GM21515 (cell line): ENCODE data around the gene PCNP.
"Not testable (repeated sequence)": the region's sequence is repeated elsewhere in the genome, so short reads cannot be mapped to it uniquely, and the experiment has no call there.

Source experiments
- ATAC-seq: cut with Tn5 transposase; IDR thresholded peaks from one replicate; pipeline ENCODE4 v1.9.1; 2021; ENCODE audit not compliant: unreplicated experiment

The PCNP gene

DNA sequence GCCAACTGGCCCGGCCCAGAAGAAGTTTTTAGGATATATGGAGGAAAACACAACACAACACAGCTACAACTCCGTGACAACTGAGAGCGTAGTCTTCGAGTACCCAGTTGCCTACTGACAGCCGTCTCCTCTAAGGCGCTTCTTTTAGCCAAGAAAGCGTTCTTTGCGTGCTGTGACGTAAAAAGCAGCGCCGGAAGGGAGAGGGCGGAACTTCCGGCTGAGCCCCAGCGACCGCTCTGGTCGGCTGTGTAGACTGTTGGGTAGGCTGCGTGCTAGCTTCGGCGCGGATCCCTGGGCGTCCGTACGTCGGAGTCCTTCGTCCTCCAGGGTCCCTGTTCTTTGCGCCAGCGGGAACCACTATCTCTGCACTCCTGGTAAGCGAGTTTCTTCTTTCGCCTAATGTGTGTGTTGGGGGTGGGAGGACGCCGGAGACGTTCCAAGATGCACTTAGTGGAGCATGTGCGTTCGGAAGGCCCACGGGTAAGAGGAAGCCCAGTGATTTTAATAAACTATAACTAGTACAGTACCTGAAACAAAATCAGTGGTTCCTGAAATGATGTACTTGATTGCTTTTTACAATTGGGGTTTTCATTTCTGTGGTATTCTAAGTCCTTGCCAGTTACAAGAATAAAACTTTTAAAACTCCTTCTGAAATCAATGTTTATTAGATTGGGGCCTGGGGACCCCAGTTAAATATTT, 12.2 kb upstream of the PCNP start, which contains the start of gene TRMT10C:
TSS of gene TRMT10C (plus strand) at position 239 of the 699 bp plus-strand sequence. CDS start 2,914 bp downstream, outside the sequence.
- peak; percentile 100 for ATAC-seq

DNA sequence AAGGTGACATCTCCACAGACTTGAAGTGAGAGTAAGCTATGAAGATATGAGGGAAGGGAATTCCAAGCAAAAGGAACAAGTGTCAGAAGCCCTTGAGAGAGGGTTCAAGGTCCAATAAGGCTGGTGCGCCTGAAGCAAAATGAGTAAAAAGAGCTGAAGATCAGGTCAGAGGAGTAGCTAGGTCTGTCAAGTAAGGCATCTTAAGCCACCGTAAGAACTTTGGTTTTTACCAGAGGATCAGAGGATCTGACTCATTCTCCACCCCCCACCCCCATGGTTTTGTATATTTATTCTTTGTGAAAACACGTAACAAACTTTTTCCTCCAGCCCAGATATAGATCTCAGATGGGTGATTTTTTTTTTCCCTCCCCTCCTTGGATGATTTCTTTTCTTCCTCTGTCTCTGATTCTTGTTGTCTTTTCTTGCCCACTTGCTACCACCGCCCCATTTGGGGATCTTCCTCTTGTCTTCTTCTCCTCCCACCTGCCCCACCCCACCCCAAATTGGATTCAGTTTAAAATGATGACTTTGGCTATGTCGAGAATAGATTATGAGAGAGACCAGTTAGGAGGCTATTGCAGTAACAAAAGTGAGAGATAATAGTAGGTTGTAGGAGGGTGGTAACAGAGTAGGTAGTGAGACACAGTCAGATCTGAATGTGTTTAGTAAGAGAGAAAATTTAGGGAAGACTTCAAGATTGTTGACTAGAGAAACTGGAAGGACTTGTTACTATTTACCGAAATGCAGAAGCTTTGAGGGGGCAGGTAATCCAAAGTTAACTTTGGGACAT, 6.3 kb upstream of the PCNP start:
- ATAC-seq, result no peak

DNA sequence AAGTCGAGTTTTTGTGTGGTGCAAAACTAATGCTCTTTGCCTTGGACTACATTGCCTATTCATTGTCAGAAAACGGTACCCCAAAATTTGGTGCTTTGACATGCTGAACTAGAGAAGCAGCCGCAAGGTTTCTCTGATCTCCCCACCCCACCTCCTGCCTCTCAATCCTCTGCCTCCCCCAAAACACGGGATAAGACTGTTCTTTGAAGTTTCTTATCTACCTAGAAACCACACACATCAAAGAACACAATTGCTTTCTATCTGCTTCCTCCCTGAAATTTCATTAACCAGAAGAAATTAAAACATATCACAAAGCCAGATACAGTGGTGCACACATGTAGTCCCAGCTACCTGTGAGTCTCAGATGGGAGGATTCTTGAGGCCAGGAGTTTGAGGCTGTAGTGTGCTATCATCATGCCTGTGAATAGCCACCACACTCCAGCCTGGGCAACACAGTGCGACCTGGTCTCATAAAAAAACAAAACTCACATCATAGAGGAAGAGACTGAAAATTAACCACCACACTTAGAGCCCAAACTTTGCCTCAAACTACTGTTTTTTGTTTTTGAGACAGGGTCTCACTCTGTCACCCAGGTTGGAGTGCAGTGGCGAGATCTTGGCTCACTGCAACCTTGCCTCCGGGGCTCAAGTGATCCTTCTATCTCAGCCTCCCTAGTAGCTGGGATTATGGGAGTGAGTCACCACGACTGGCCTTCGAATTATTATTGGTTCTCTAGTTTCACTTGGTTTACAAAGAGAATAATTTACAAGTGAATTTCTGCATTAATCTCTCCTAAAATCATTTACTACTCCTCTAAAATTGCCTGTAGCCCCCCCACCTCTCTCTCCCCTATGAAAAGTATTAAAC, 2.7 kb upstream of the PCNP start:
- ATAC-seq, result no peak

DNA sequence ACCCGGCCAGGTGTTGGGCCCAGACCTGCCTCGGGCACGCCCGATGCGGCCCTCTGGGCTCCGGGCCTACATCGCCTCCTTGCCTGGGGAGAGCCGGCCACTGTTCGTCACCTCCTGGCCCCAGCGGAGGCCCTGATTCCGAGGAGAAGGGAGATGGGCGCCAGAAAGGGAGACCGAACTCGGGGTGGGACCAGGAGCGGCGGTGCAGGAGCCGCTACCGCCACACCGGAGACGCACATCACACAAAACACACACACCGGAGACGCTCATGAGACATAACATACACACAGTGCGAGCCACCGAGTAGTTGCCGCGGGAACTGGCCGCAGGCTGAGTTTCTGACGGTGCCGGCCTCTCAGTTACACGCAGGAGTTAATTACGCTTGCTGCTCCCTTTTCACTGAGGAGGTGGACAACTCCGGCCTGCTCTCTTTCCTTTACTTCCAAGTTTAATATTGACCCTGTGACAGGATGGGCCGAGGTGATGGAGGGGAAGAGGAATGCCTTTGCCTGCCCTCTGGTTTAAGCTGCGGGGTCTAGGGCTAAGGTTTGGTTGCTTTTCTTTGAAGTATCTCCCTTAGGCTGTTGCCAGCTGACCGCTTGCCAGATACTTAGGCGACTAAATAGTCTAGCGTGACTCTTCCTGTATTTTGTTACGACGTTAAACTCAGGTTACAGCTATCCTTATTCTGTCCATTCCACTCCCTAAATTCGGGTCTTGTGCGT, 570 bp downstream of the PCNP start:
- ATAC-seq, result peak; percentile 47

DNA sequence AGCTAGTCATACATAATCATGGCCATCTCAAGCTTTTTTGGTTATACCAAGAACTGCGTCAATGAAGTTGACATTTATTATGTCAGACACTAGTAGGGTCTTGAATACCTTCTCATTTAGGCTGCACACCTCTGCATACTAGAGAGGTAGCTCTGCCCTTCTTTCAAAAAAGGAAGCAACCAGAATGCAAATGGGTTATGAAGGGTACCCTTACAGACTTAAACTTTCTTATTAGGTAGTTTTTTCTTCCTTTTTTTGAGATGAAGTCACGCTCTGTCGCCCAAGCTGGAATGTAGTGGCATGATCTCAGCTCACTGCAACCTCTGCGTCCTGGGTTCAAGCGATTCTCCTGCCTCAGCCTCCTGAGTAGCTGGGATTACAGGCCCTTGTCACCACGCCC, 3.3 kb downstream of the PCNP start:
- no peak for ATAC-seq

DNA sequence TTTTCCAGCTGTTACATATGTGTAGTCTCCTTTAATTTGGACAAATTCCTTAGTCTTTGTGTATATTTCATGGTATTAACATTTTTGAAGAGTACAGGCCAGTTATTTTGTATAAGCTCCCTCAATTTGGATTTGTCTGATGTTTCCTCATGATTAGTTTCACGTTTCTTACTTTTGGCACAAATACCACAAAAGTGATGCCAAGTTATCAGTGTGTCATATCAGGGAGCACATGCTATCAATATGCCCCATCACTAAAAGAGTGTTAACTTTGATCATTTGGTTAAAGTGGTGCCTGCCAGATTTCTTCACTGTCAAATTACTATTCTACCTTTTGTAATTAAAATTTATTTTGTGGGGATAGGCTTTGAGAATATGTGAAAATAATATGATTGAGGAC, 14.6 kb downstream of the PCNP start:
- ATAC-seq, result no peak

DNA sequence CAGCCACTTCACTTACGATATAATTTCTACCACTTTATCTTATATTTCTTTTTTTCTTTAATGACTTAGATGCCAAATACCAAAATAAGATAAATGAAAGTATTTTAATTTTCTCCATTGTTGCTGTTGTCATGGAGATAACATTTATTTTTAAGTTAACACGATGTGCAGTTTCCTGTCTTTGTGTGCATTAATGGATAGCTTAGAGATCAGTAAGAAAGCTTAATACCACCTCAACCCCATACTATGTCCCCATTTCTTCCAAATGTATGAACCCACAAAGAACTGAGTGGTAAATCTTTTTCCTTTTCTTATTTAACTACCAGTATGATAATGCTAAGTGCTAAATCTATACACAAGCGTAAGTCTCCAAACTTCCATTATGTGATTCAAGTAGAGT, 17.1 kb downstream of the PCNP start:
- no peak for ATAC-seq

DNA sequence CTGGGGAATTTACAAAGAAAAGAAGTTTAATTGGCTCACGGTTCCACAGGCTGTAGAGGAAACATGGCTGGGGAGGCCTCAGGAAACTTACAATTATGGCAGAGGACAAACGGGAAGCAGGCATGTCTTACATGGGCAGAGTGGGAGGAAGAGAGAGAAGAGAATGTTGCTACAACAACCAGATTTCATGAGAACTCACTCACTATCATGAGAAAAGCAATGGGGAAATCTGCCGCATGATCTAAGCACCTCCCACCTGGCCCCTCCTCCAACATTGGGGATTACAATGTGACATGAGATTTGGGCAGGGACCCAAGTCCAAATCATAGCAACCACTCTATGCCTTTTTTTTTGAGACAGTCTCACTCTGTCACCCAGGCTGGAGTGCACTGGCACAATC, 28.8 kb downstream of the PCNP start:
- no peak for ATAC-seq

DNA sequence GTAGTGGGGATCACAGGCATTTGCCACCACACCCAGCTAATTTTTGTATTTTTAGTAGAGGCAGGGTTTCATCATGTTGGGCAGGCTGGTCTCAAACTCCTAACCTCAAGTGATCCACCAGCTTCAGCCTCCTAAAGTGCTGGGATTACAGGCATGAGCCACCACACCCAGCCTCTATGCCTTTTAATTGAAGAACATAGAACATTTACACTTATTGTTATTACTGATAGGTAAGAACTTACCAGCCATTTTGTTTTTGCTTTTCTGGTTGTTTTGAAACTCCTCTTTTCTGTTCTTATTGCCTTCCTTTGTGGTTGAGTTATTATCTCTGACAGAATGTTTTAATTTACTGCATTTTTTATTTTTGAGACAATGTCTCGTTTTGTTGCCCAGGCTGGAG, 29.2 kb downstream of the PCNP start:
- ATAC-seq, result no peak

DNA sequence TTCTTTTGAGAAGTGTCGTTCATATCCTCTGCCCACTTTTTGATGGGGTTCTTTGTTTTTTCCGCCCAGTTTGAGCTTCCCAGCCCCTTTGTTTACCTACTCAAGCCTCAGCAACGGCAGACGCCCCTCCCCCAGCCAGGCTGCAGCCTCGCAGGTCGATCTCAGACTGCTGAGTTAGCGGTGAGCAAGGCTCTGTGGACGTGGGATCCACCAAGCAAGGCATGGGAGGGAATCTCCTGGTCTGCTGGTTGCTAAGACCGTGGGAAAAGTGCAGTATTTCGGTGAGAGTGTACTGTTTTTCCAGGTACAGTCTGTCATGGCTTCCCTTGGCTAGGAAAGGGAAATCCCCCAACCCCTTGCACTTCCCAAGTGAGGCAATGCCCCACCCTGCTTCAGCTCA, 31.4 kb downstream of the PCNP start:
- not testable (repeated sequence) for ATAC-seq

DNA sequence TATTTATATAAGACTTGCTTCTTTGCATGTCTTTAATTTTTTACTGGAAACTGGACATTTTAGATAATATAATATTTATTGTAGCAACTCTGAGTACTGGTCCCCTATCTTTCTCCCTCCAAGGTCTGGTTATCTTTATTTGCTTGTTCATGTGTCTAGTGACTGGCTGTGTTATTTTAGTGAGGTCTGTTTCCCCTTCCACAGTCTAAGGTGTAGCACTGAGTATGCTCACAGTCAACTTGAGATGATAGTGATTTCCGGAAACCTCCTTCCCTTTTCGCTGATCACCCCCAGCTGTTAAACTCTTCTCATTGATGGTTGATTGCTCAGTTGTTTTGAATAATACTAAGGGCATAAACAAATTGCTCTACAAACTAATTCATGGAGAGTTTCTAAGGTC, 37.0 kb downstream of the PCNP start:
- ATAC-seq, result peak; percentile 83

DNA sequence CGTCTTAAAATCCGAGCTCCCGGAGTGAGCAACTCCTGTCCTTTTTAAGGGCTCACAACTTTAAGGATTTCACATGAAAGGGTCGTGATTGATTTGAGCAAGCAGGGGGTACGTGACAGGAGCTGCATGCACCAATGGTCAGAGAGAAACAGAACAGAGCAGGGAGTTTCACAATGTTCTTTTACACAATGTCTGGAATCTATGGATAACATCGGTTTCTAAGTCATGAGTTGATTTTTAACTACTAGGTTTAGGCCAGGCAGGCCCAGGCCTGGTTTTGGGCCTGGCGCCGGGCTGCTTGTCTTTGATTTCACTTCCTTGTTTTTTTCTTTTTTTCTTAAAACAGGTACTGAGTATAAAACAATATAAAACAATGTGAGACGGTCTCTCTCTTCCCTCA, 39.0 kb downstream of the PCNP start:
- ATAC-seq, result not testable (repeated sequence)

DNA sequence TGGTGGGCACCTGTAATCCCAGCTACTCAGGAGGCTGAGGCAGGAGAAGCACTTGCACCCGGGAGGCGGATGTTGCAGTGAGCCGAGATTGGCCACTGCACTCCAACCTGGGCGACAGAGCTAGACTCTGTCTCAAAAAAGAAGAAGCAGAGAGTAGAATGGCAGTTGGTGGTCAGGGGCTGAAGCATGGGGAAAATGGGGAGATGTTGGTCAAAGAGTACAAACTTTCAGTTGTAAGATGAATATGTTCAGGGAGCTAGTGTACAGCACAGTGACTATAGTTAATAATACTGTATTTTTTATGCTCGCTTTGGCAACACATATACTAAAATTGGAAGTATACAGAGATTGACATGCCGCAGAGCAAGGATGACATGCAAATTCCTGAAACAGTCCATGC, 41.5 kb downstream of the PCNP start:
- peak; percentile 43 for ATAC-seq

DNA sequence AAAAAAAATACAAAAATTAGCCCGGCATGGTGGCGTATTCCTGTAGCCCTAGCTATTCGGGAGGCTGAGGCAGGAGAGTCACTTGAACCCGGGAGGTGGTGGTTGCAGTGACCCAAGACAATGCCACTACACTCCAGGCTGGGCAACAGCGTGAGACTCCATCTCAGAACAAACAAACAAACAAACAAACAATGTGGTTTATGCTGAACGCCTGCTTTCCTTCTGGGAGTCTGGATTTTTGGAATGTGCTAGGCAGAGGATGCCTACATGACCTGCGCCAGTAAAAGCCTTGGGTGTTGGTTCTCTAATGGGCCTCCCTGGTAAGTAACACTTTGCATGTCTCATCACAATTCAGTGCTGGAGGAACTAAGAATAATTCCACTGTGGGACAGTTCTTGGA, 43.5 kb downstream of the PCNP start:
- ATAC-seq, result no peak

DNA sequence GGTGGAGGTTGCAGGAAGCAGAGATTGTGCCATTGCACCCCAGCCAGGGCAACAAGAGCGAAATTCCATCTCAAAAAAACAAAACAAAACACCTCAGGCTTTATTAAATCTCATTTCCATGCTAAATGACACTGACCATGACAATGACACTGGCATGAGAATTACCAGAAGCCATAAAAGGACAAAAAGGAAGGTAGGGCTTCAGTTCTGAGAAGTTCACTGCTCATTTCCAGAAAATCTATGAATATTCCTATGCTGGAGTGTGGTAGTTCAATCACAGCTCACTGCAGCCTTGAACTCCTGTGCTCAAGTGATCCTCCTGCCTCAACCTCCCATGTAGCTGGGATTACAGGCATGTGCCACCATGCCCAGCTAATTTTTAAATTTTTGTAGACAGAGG, 44.7 kb downstream of the PCNP start:
- no peak for ATAC-seq

DNA sequence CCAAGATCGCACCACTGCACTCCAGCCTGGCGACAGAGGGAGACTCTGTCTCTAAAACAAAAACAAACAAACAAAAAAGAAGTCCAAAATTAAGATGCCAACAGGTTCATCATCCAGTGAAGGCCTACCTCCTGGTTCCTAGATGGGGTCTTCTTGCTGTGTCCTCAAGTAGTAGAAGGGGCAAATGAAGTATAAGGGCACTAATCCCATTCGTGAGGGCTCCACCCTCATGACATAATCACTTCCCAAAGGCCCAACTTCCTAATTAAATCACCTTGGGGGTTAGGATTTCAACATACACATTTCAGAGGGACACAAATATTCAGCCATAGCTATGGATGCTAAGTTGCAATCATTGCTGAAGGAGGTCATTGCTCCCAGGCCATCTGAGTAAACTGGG, 45.8 kb downstream of the PCNP start:
- ATAC-seq, result no peak

DNA sequence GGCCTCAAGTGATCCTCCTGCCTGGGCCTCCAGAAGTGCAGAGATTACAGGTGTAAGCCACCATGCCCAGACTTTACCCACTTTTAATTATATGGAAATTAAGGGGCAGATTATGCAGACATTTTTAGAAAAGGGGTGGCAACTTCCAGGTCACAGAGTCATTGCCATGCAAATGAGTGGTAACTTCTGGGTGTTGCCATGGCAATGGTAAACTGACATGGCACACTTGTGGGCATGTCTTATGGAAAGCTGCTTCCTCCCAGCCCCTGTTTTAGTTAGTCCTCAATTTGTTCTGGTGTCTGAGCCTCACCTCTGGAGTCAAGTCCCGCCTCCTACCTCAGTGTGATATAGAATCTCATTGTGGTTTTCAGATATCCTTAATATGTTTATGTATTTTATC, 49.7 kb downstream of the PCNP start:
- ATAC-seq, result no peak

DNA sequence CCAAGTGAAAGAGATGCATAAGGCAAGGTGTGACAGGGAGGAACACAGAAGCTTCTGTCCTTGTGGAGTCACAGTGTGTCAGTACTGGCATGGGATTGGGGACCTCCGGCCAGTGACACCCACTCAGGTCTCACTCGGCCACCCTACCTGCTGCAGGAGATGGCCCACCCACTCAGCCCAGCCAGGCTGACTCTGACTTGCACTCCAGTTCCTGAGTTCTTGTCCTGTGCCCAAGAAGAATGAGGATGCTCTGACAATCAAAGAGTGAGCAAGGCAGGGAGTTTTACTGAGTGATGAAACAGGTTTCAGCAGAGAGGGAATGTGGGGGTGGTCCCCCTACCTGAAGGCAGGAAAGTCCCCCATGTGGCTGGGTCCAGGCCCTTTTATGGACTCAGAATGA, 50.9 kb downstream of the PCNP start:
- no peak for ATAC-seq

DNA sequence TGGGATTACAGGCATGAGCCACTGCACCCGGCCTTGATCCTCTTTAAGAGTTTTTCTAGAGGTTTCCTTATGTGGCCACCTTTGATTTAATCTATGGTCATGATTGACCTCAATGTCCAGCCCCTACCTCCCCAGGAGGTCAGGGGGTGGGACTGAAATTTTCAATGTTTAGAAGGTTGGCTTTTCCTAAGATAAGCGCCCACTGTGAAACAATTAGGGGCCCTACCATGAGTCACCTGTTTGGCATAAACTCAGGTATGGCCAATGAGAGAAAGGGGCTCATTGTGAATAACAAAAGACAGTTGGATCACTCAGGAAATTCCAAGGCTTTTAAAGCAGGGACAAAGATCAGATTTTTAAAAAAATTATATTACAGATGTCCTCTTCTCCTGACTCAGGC, 51.9 kb downstream of the PCNP start:
- ATAC-seq, result no peak

DNA sequence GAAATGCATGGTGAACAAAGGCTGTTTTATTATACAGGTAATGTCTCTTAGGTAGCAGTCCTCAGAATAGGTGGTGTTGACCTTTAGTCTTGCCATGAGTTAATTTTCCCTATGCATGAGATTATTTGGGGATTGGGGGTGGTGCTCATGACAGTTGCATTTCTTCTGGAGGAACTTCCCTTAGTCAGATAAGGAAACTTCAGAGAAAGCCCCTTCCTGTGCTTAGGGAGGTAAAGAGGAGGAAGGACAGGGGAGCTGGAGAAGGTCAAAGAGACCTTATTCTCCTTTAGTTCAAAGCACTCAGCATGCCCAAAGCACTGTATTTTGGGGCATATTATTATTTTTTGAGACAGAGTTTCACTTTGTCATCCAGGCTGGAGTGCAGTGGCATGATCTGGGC, 55.2 kb downstream of the PCNP start:
- no peak for ATAC-seq
